Tibial nerve (tissue), 4 donors: ENCODE measurements around the gene LRRC37B.

Experiments used
- CTCF ChIP-seq, 5 experiments: fragments of 200-600 bp in 3 of 5; fragments of 450-650 bp in 2 of 5; sonication (generic) in 3 of 5; IDR thresholded peaks; one replicate each; pipeline ENCODE4 v1.5.1; 2016 to 2019; ENCODE audit warnings: antibody characterized with exemption in 5 of 5, mild to moderate bottlenecking in 3 of 5, moderate library complexity in 2 of 5
- EP300 ChIP-seq, 2 donors: sonication (generic); formaldehyde crosslinking; IDR thresholded peaks; one replicate each; pipeline ENCODE4 v1.6.1; 2017; ENCODE audit warnings: antibody characterized with exemption in 2 of 2, mild to moderate bottlenecking in 1 of 2
- POLR2A ChIP-seq, 2 donors: fragments of 450-650 bp; IDR thresholded peaks; one replicate each; pipeline ENCODE4 v1.6.1; 2017; ENCODE audit warnings: antibody characterized with exemption in 2 of 2, mild to moderate bottlenecking in 2 of 2, moderate library complexity in 2 of 2

DNA sequence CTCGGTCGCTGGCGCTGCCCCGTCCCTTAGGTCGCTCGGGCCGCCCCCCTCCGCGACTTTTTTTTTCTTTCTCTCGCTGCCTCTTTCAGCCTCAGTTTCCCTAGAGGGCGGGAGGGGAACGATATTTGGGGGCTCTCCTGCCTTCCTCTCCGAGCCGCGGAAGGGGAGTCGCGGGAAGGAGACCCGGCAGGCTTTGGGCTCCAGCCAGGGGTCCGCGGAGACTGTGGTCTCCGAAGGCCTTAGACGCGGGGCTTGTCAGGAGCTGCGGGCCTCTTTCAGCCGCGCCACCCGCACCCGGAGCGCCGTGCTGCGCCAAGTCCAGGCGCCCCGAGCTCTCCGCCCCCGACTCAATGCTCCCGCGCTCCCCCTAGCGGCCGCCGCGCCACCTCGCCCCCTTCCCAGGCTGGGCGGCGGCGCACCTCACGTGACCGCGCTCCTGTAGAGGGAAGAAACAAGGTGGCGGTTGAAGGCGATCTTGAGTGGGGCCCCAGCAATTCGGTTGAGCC is at the start of gene LRRC37B:
- peak in 1 of 2 donors; percentile 53 for TF ChIP-seq POLR2A (IDR thresholded peaks at IDR 0.05)
- TF ChIP-seq CTCF (IDR thresholded peaks at IDR 0.05) = peak; percentile 95 to 99 (median 98)
- TF ChIP-seq EP300 (IDR thresholded peaks at IDR 0.05) = peak in 1 of 2 donors; percentile 89
